GOT3 (cell line): ENCODE data around the gene GOSR2.
"Not testable (repeated sequence)": the region's sequence is repeated elsewhere in the genome, so short reads cannot be mapped to it uniquely, and the experiment has no call there.

Experiments
- DNase-seq: peaks from one replicate; lab custom pipeline; 2025; ENCODE audit warnings: mixed read lengths; lab: John Stamatoyannopoulos, UW

The GOSR2 gene

GRCh38 chr17:46894024-46894423, 28.9 kb upstream of the GOSR2 start:
- no peak for DNase-seq

- no peak for DNase-seq
Observed at GRCh38 chr17:46894476-46895151, 28.3 kb upstream of the GOSR2 start.

GRCh38 chr17:46895171-46895570, 27.8 kb upstream of the GOSR2 start:
- DNase-seq, result no peak

DNA sequence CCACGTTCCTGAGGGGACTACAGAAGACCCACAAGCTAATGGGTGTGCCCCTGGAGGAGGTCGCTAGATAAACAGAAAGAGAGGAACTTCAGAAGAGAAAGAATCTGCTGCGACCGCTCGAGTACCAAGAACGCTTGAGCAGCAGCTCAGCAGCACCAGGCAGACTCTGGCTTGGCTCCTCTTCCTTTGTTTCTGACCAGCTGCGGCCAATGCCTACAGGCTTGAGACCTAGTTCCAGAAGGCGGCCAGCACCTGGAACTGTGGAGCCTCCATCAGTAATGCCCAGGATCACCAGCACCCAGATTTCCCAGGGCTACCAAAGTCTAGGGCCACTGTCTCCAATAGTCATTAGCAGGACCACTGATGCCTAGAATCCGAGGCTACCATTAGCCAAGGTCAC, 26.0 kb upstream of the GOSR2 start:
- DNase-seq, result no peak

DNA sequence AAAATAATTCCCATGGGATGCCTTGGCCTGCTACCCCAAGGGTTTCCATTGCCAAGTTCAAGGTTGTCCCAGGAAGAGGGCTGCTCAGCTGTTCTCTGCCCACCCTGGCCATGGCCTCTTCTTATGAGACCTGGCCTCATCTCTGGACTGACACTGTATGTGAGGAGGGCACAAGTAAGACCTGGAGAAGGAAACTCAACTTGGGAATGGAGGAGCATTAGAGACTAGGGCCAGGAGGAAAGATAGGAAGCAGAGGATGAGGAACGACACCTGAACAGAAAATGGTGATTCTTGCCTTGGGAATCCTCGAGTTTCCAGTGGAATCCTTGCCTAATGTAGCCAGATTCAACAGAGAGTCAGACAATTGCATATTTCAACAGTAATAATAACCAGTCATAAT, 24.6 kb upstream of the GOSR2 start:
- no peak for DNase-seq

DNA sequence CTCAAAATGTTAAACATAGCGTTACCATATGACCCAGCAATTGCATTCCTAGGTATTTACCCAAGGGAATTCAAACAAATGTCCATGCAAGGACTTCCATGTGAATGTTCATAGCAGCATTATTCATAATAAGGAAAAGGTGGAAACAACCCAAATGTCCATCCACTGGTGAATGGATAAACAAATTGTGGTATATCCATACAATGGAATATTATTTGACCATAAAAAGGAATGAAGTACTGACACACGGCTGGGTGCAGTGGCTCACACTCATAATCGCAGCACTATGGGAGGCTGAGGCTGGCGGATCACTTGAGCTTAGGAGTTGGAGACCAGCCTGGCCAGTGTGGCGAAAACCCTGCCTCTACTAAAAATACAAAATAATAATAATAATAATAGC, 24.1 kb upstream of the GOSR2 start:
- DNase-seq, result no peak

DNA sequence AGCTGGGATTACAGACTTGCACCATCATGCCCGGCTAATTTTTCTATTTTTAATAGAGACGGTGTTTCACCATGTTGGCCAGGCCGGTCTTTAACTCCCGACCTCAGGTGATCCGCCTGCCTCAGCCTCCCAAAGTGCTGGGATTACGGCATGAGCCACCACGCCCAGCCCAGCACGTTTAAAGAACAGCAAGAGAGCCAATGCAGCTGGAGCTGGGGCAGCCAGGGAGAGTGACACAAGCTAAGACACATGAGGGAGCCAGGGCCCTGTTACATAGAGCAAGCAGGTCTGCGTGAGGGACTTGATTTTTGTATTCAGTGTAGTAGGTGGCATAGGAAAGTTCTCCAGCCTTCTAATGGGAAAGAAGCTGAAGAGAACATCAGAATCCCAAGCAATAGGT, 21.7 kb upstream of the GOSR2 start:
- no peak for DNase-seq

GRCh38 chr17:46903762-46904672, 18.9 kb upstream of the GOSR2 start:
- DNase-seq, result no peak

DNA sequence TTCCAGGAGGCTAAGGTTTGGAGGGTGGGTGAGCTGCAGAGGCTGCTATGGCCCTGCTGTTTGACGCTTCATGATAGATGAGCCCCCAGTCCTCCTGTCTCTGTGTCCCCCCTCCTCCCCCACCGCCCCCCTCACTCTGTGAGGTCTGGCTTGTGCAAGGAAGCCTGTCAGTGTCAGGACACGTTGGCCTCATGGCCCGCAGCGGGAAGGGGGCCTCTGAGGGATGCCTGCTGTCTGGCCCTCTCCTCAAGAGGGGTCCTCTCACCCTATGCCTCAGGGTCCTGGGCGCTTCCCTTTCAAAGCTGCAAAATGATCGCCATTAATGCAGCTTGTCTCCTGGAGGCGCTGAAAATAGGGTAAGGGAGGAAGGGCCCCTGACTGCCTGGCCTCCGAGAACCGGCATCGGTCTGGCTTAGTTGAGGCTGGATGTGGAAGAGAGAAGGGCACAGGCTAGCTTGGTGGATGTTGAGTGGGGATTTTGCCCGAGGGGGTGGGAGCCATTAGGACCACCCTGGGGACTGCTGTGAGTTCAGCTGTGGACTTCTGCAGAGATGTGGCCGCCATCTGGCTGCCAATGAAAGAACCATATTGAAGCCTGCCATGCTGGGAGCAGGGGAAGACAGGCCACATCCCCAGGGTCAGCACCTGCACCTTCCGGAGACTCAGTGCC, 14.8 kb upstream of the GOSR2 start:
- no peak for DNase-seq

DNA sequence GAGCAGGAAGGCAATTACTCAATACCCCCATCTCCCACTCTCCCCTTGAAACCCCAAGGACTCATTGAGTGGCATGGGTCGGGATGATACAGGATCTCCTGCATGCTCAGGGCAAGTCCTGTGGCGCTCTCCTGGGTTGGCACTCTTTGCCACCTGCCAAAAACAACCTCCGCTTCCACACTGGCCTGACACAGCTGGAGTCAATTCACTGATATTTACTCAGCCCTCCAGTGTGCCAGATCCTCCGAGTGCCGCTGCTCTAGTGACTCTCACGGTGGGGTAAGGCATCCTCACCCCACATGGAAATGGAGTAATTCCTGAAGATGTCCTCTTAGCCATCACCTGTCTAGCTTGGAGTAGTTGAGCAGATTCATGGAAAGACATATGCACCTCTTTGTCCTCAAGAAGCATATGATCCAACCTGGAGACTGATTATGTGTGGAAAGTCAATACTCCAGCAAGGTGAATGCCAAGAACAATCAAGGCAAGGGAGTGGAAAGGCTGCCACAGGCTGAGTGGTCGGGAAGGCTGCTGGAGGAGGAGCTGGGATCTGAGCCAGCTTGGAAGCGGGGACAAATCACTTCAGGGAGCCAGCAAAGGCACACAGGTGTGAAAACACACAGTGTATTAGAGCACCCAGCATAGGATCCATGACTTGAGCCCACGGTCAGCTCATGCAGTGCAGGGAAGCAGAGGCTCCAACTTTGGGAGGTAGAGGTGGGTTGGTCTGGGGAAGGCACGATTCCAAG, 12.6 kb upstream of the GOSR2 start:
- no peak for DNase-seq

DNA sequence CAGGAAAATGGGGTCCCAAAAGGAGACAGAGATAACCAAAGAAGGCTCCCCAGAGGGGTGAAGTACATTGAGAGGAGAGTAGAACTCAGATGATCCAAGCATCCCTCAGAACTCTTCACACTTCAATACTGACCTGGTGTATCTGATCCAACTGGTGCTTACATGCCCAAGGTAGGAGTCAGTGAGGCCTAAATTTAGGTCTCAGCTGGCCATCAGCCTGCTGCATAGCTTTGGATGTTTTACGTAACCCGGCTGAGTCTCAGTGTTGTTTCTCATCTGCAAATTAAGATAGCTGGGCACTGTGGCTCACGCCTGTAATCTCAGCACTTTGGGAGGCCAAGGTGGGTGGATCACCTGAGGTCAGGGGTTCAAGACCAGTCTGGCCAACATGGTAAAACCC, 11.6 kb upstream of the GOSR2 start:
- DNase-seq, result no peak

DNA sequence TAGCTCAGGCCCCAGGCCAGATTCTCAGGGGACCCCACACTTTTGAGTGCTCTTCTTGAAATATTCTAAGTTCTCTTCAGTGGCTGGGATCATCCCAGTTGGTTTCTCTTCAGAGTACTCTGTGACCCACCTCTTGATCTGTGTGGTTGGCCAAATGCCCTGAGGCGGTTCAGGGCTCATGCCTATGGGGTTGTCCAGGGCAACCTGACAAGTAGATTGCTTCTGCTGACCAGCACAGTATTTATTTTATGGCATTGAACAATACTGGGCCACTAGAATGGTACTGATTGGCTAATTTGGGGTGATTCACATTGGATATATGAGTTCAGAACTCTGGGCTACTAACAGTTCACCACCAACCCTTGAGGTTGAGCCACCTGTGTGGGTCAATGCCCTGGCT, 7.4 kb upstream of the GOSR2 start:
- DNase-seq, result no peak

- no peak for DNase-seq
Observed at GRCh38 chr17:46916211-46916610, 6.7 kb upstream of the GOSR2 start.

- no peak for DNase-seq
Observed at GRCh38 chr17:46916623-46917022, 6.3 kb upstream of the GOSR2 start.

DNA sequence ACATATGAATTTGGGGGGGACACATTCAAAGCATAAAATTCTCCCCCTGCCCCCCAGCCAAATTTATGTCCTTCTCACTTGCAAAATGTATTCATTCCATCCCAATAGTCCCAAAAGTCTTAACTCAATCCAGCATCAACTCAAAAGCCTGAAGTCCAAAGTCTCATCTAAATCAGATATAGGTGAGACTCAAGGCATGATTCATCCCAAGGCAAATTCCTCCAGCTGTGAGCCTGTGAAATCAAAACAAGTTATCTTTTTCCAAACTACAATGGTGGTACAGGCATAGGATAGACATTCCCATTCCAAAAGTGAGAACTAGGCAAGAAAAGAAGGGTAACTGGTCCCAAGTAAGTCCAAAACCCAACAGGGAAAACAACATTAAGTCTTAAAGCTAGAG, 5.9 kb upstream of the GOSR2 start:
- DNase-seq, result no peak

DNA sequence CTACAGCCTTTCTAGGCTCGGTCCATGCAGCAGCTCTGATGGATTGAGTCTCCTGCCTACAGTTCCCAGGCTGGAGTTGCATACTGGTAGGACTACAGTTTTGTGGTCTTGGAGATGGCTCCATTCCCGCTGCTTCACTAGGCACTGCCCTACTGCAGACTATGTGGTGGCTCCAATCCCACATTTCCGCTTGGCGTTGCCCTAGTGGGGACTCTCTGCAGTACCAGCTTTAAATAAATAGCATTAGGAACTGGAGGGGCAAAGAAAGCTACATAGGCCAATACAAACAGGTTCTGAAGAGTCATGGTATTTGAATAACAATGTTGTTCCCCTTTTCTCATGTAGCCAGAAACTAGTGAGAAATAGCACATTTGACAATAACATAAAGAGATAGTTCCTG, 5.4 kb upstream of the GOSR2 start:
- no peak for DNase-seq

GRCh38 chr17:46921962-46922361, 998 bp upstream of the GOSR2 start:
- not testable (repeated sequence) for DNase-seq

DNA sequence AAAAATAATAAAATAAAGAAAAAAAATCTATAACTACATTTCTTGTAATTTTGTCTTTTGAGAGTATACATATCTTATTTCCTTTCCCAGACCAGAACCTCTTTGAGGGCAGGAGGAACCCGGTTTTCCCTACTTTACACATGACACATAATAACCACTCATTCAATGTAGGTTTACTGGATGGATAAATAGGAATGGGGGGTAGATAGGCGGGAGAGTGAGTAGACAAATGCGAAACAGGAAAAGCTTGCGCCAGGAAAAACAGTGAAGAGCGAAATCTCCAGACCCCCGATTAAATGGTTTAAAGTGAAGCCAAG, 515 bp upstream of the GOSR2 start:
- DNase-seq, result no peak

GRCh38 chr17:46925185-46925868, 2.4 kb downstream of the GOSR2 start:
- DNase-seq, result no peak

GRCh38 chr17:46928467-46929261, 5.7 kb downstream of the GOSR2 start:
- DNase-seq, result no peak

- DNase-seq, result no peak
Observed at GRCh38 chr17:46929413-46929812, 6.5 kb downstream of the GOSR2 start.
